ENCODE data around the gene PHF10. TPM values are rescaled to one million over a fixed set of nuclear protein-coding genes. Genes with fewer than 3 reads are reported as not detected.
"Not testable (repeated sequence)": the region's sequence is repeated elsewhere in the genome, so short reads cannot be mapped to it uniquely, and the experiment has no call there.

The PHF10 gene
- total RNA-seq, 3 donors from 2014 or later (not counting 1 experiment from before 2014, with no cell fraction given) = 46.5 to 56.5 (median 53.6) TPM

- intact Hi-C loops (cut with micrococcal nuclease) = loop anchor here (1.0 to 10.0 kb wide), 6 partner anchors 21 to 882 kb away; partner anchors contain the start of genes DYNLT2, ERMARD, PDCD2 and PSMB1
- under 1% methylated on average over 92 of the region's 92 CpGs for WGBS (ENCODE audit: insufficient coverage)
- peak; percentile 83 to 92 (median 87) for ATAC-seq
- H3K4me1 Mint-ChIP-seq = peaks cover 20 to 47% of the 10 kb centered on the region in 2 donors
- peak within 1 kb of the TSS; percentile 76 for H3K4me3 ChIP-seq (ENCODE audit: low read length)
- peaks cover 11% of the 10 kb centered on the region for H3K4me1 ChIP-seq (ENCODE audit: control insufficient read depth, insufficient read depth, low read length)
- H3K9me3 ChIP-seq (ENCODE audit: control insufficient read depth, insufficient read depth, low read length) = no peaks in the 10 kb centered on the region
- no peaks in the 10 kb centered on the region for H3K36me3 Mint-ChIP-seq
- peaks cover 16% of the 10 kb centered on the region for H3K36me3 ChIP-seq (ENCODE audit: control insufficient read depth, insufficient read depth, low read length)
- TF ChIP-seq CTCF (IDR thresholded peaks at IDR 0.05) = no peak
- peak; percentile 94 to 97 for DNase-seq
- H3K27ac Mint-ChIP-seq = peak within 1 kb of the TSS; percentile 91 to 94
- peak within 1 kb of the TSS; percentile 92 for H3K4me3 Mint-ChIP-seq
- H3K27me3 ChIP-seq (ENCODE audit: control insufficient read depth, insufficient read depth, low read length) = no peaks in the 10 kb centered on the region
- no peaks in the 10 kb centered on the region for H3K27me3 Mint-ChIP-seq (ENCODE audit: low read depth in 2 of 2)
- no peaks in the 10 kb centered on the region for H3K9me3 Mint-ChIP-seq
- peak within 1 kb of the TSS; percentile 84 for H3K27ac ChIP-seq (ENCODE audit: low read length)
Measured at GRCh38 chr6:169701954-169702839, 22.1 kb downstream of the PHF10 start, which contains the start of the genes C6orf120 and WDR27. Gene C6orf120 (plus strand): TSS chr6:169702126. CDS start chr6:169702460, 334 bp downstream. Gene WDR27 (minus strand): TSS chr6:169702029. CDS start chr6:169689005, 13,024 bp downstream.

GRCh38 chr6:169701311-169701953 lies 22.9 kb downstream of the PHF10 start:
- Histone ChIP-seq H3K27me3 (ENCODE audit: control insufficient read depth, insufficient read depth, low read length) (no peaks in the 10 kb centered on the region), H3K9me3 (ENCODE audit: control insufficient read depth, insufficient read depth, low read length) (no peaks in the 10 kb centered on the region), H3K36me3 (ENCODE audit: control insufficient read depth, insufficient read depth, low read length) (peaks cover 16% of the 10 kb centered on the region), H3K4me3 (ENCODE audit: low read length) (peak overlapping the region; percentile 76), H3K27ac (ENCODE audit: low read length) (peak overlapping the region; percentile 84), H3K4me1 (ENCODE audit: control insufficient read depth, insufficient read depth, low read length) (peaks cover 11% of the 10 kb centered on the region)
- Mint-ChIP-seq H3K27me3 (ENCODE audit: low read depth in 2 of 2) (no peaks in the 10 kb centered on the region), H3K27ac (peak overlapping the region; percentile 91 to 94), H3K4me1 (peaks cover 20 to 45% of the 10 kb centered on the region in 2 donors), H3K9me3 (no peaks in the 10 kb centered on the region), H3K4me3 (peak overlapping the region; percentile 92), H3K36me3 (no peaks in the 10 kb centered on the region)
- intact Hi-C loops (cut with micrococcal nuclease) = loop anchor here (1.0 to 10.0 kb wide), 3 partner anchors 46 to 851 kb away; partner anchors contain the start of genes PSMB1 and TBP
- ATAC-seq (peak; percentile 0 to 1 (median 1)), DNase-seq (no peak)
- TF ChIP-seq CTCF (IDR thresholded peaks at IDR 0.05) = no peak
- under 1% methylated on average over 54 of the region's 54 CpGs for WGBS (ENCODE audit: insufficient coverage)

GRCh38 chr6:169700296-169700695 lies 24.0 kb downstream of the PHF10 start:
- whole genome bisulfite sequencing (ENCODE audit: insufficient coverage) = 64% methylated on average over 5 of the region's 5 CpGs
- Histone ChIP-seq H3K27me3 (ENCODE audit: control insufficient read depth, insufficient read depth, low read length) (no peaks in the 10 kb centered on the region), H3K36me3 (ENCODE audit: control insufficient read depth, insufficient read depth, low read length) (peaks cover 11% of the 10 kb centered on the region), H3K4me3 (ENCODE audit: low read length) (no peak overlapping the region), H3K9me3 (ENCODE audit: control insufficient read depth, insufficient read depth, low read length) (no peaks in the 10 kb centered on the region), H3K4me1 (ENCODE audit: control insufficient read depth, insufficient read depth, low read length) (peaks cover 11% of the 10 kb centered on the region), H3K27ac (ENCODE audit: low read length) (no peak overlapping the region)
- H3K9me3 Mint-ChIP-seq = no peaks in the 10 kb centered on the region
- TF ChIP-seq CTCF (IDR thresholded peaks at IDR 0.05) = no peak
- H3K27me3 Mint-ChIP-seq (ENCODE audit: low read depth in 2 of 2) = no peaks in the 10 kb centered on the region
- ATAC-seq = no peak
- no peak for DNase-seq
- intact Hi-C loops (cut with micrococcal nuclease) = loop anchor here (5.0 to 10.0 kb wide), 2 partner anchors 825 to 852 kb away; partner anchors contain the start of genes PSMB1 and TBP
- peak overlapping the region in 1 of 2 donors; percentile 44 for H3K27ac Mint-ChIP-seq
- H3K4me3 Mint-ChIP-seq = peak overlapping the region; percentile 3
- no peaks in the 10 kb centered on the region for H3K36me3 Mint-ChIP-seq
- peaks cover 20 to 36% of the 10 kb centered on the region in 2 donors for H3K4me1 Mint-ChIP-seq

GRCh38 chr6:169697115-169697514 lies 27.2 kb downstream of the PHF10 start:
- H3K27ac ChIP-seq (ENCODE audit: low read length); DNase-seq; H3K36me3 Mint-ChIP-seq; H3K27me3 Mint-ChIP-seq (ENCODE audit: low read depth in 2 of 2); intact Hi-C loops (cut with micrococcal nuclease); ATAC-seq; H3K4me3 ChIP-seq (ENCODE audit: low read length); H3K27me3 ChIP-seq (ENCODE audit: control insufficient read depth, insufficient read depth, low read length); H3K4me3 Mint-ChIP-seq; H3K36me3 ChIP-seq (ENCODE audit: control insufficient read depth, insufficient read depth, low read length); H3K9me3 Mint-ChIP-seq; H3K27ac Mint-ChIP-seq; H3K4me1 ChIP-seq (ENCODE audit: control insufficient read depth, insufficient read depth, low read length); H3K9me3 ChIP-seq (ENCODE audit: control insufficient read depth, insufficient read depth, low read length): not testable (repeated sequence)
- H3K4me1 Mint-ChIP-seq = peaks cover 5 to 25% of the 10 kb centered on the region in 2 donors
- WGBS (ENCODE audit: insufficient coverage) = 99% methylated on average over 9 of the region's 10 CpGs

Measured in natural killer cell (primary cell).